Epithelial cell of proximal tubule (primary cell): Measurements from ENCODE around the gene PIGM. TPM values are rescaled to one million over a fixed set of nuclear protein-coding genes. Genes with fewer than 3 reads are reported as not detected.

Experiments
- total RNA-seq: library from RNA; depleted of rRNA; stranded (reverse); fragments of >200 nt; gene quantifications from 2 replicates; pipeline ENCODE4 v1.2.3, GENCODE V29; 2015

Gene PIGM
- total RNA-seq, 1 donor from 2014 or later, result 2.2 TPM

Other genes with a start within 250 kb of the PIGM start
- gene FCRL6, start 229.6 kb downstream of the PIGM start, total RNA-seq, result not detected in 2 replicates
- gene SLAMF8, start 205.1 kb downstream of the PIGM start, total RNA-seq, result not detected in 2 replicates
- gene VSIG8, start 169.3 kb downstream of the PIGM start, total RNA-seq, result not detected in 2 replicates
- gene CFAP45, start 131.8 kb downstream of the PIGM start, total RNA-seq, result 0.46 and 0.65 TPM in 2 replicates
- gene TAGLN2, start 106.5 kb downstream of the PIGM start, total RNA-seq, result 584 and 1,256 TPM in 2 replicates
- gene IGSF9, start 86.4 kb downstream of the PIGM start, total RNA-seq, result 1.4 and 2.0 TPM in 2 replicates
- gene SLAMF9, start 77.8 kb downstream of the PIGM start, total RNA-seq, result not detected in 2 replicates
- gene KCNJ10, start 38.2 kb upstream of the PIGM start, total RNA-seq, result not detected in 2 replicates
- not detected in 2 replicates for gene KCNJ9, start 49.5 kb upstream of the PIGM start, total RNA-seq
- gene IGSF8, start 66.6 kb upstream of the PIGM start, total RNA-seq, result 28.4 and 33.3 TPM in 2 replicates
- gene ATP1A2, start 83.8 kb upstream of the PIGM start, total RNA-seq, result not detected in 2 replicates
- gene ATP1A4, start 119.6 kb upstream of the PIGM start, total RNA-seq, result not detected in 2 replicates
- not detected in 2 replicates for gene CASQ1, start 158.6 kb upstream of the PIGM start, total RNA-seq
- 57.8 and 115 TPM in 2 replicates for gene PEA15, start 173.4 kb upstream of the PIGM start, total RNA-seq
- 32.3 and 41.6 TPM in 2 replicates for gene DCAF8, start 230.6 kb upstream of the PIGM start, total RNA-seq